Esophagus squamous epithelium (tissue), 4 donors: Measurements from ENCODE around the gene NAA16.

Experiments used
- CTCF ChIP-seq, 6 experiments: fragments of 450-650 bp in 4 of 6; fragments of 200-600 bp in 2 of 6; sonication (generic) in 2 of 6; IDR thresholded peaks; one replicate each; pipeline ENCODE4 v1.5.1; 2016 to 2019; ENCODE audit warnings: antibody characterized with exemption in 6 of 6, mild to moderate bottlenecking in 4 of 6, moderate library complexity in 4 of 6
- POLR2A ChIP-seq, 4 donors: fragments of 450-650 bp; IDR thresholded peaks; one replicate each; pipeline ENCODE4 v1.6.1; 2017; ENCODE audit warnings: antibody characterized with exemption in 4 of 4, mild to moderate bottlenecking in 4 of 4, moderate library complexity in 3 of 4

DNA sequence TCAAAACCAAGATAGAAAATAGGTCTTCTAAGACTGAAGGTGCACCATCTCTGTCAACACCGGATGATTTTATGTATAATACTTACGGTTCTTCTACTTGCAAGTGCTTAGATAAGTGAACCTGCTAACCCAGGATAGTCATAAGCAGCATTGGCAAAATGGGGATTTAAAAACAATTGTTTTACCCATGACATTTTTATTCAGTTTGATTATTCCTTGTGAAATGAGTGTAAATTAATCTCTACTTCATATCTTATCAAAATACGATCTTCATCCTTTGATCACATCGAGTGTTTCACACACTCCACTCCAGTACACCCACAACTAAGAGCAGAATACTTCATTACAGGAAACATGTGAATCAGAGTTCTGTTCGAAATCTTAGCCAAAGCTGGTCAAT lies 24.7 kb upstream of the NAA16 start:
- no peak for TF ChIP-seq CTCF (IDR thresholded peaks at IDR 0.05)
- TF ChIP-seq POLR2A (IDR thresholded peaks at IDR 0.05): no peak
